GM18870 (cell line): ENCODE measurements around the gene ZNF688.
A peak's percentile ranks its signal among the peaks of the same experiment; 100 is the strongest.
"Not testable (repeated sequence)": the region's sequence is repeated elsewhere in the genome, so short reads cannot be mapped to it uniquely, and the experiment has no call there.

ENCODE experiments used
- ATAC-seq: cut with Tn5 transposase; IDR thresholded peaks from one replicate; pipeline ENCODE4 v1.9.1; 2021; ENCODE audit warnings: moderate library complexity; ENCODE audit not compliant: unreplicated experiment

Gene ZNF688

GRCh38 chr16:30571445-30572322 is at the start of gene ZNF688:
ZNF688 (minus strand) TSS chr16:30571714; CDS start chr16:30571629, 85 bp downstream.
- ATAC-seq = peak; percentile 60

GRCh38 chr16:30620169-30620568 is 48.7 kb upstream of the ZNF688 start:
- no peak for ATAC-seq

- no peak for ATAC-seq
Observed at GRCh38 chr16:30619638-30620037, 48.1 kb upstream of the ZNF688 start.

GRCh38 chr16:30619202-30619601 is 47.7 kb upstream of the ZNF688 start:
- ATAC-seq = no peak

GRCh38 chr16:30615358-30616091 is 44.0 kb upstream of the ZNF688 start:
- ATAC-seq = no peak

- ATAC-seq = peak; percentile 81
Observed at GRCh38 chr16:30609926-30610839, 38.7 kb upstream of the ZNF688 start, which contains the start of gene ZNF689. ZNF689 (minus strand) TSS chr16:30610389; CDS start chr16:30610041, 348 bp downstream.

- ATAC-seq = peak; percentile 17
Observed at GRCh38 chr16:30609002-30609925, 37.8 kb upstream of the ZNF688 start.

GRCh38 chr16:30606004-30606403 is 34.5 kb upstream of the ZNF688 start:
- no peak for ATAC-seq

GRCh38 chr16:30605158-30605557 is 33.6 kb upstream of the ZNF688 start:
- ATAC-seq = no peak

- no peak for ATAC-seq
Observed at GRCh38 chr16:30604316-30604947, 32.9 kb upstream of the ZNF688 start.

- no peak for ATAC-seq
Observed at GRCh38 chr16:30603945-30604315, 32.4 kb upstream of the ZNF688 start.

- ATAC-seq = no peak
Observed at GRCh38 chr16:30602616-30603277, 31.2 kb upstream of the ZNF688 start.

- ATAC-seq = no peak
Observed at GRCh38 chr16:30601966-30602365, 30.5 kb upstream of the ZNF688 start.

- ATAC-seq = no peak
Observed at GRCh38 chr16:30600929-30601328, 29.4 kb upstream of the ZNF688 start.

- no peak for ATAC-seq
Observed at GRCh38 chr16:30600215-30600614, 28.7 kb upstream of the ZNF688 start.

GRCh38 chr16:30592871-30593270 is 21.4 kb upstream of the ZNF688 start:
- ATAC-seq = no peak

- not testable (repeated sequence) for ATAC-seq
Observed at GRCh38 chr16:30590869-30591268, 19.4 kb upstream of the ZNF688 start.

GRCh38 chr16:30589582-30589981 is 18.1 kb upstream of the ZNF688 start:
- not testable (repeated sequence) for ATAC-seq

- ATAC-seq = no peak
Observed at GRCh38 chr16:30588651-30589050, 17.1 kb upstream of the ZNF688 start.
